WTC11 (cell line): ENCODE data around the gene TSC22D3.

ENCODE experiments used
- ESRRA ChIP-seq: sonication (generic); formaldehyde crosslinking; IDR thresholded peaks from 2 replicates; pipeline ENCODE4 v1.8.1; 2022; ENCODE audit warnings: mild to moderate bottlenecking, missing genetic modification reagents, borderline replicate concordance
- NFYB ChIP-seq: sonication (generic); formaldehyde crosslinking; conservative IDR thresholded peaks from 2 replicates; pipeline ENCODE4 v1.8.0; 2022; ENCODE audit warnings: low read depth, missing genetic modification reagents
- SP1 ChIP-seq: sonication (generic); formaldehyde crosslinking; conservative IDR thresholded peaks from 2 replicates; pipeline ENCODE4 v1.8.1; 2022; ENCODE audit warnings: missing genetic modification reagents
- ZBTB21 ChIP-seq: sonication (generic); formaldehyde crosslinking; IDR thresholded peaks from 2 replicates; pipeline ENCODE4 v1.8.1; 2023; ENCODE audit warnings: mild to moderate bottlenecking, missing genetic modification reagents, borderline replicate concordance
- TF ChIP-seq, protein P1 (sequence below): fragments of 200-600 bp; IDR thresholded peaks from 2 replicates; pipeline ENCODE4 v1.8.0; 2022; ENCODE audit warnings: antibody characterized with exemption
- TF ChIP-seq, protein P2 (sequence below): sonication (generic); formaldehyde crosslinking; IDR thresholded peaks from 2 replicates; pipeline ENCODE4 v1.8.0; 2022; ENCODE audit warnings: mild to moderate bottlenecking, missing genetic modification reagents

DNA sequence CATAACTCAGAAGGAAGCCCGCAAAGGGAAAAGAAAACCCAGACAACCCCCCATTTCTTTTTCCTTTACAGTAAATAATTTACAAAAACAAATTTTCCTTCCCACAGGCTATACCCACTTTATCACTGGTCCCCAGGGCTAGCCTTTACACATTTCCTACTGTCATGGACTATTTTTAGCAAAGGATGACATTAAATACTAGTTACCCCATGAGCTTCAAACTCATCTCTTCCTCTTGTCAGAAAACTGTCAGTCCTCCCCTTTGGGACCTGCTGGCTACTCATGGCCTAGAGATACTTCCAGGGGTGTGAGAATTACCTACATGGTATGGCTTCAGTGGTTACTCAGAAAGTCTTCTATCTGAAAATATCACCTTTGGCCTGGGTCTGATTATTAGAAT, 11.9 kb downstream of the TSC22D3 start:
- TF ChIP-seq SP1 (CRISPR knock-in tag) (no peak), NFYB (no peak), ZBTB21 (CRISPR knock-in tag) (no peak), ESRRA (no peak)
- TF ChIP-seq, protein P1, sequence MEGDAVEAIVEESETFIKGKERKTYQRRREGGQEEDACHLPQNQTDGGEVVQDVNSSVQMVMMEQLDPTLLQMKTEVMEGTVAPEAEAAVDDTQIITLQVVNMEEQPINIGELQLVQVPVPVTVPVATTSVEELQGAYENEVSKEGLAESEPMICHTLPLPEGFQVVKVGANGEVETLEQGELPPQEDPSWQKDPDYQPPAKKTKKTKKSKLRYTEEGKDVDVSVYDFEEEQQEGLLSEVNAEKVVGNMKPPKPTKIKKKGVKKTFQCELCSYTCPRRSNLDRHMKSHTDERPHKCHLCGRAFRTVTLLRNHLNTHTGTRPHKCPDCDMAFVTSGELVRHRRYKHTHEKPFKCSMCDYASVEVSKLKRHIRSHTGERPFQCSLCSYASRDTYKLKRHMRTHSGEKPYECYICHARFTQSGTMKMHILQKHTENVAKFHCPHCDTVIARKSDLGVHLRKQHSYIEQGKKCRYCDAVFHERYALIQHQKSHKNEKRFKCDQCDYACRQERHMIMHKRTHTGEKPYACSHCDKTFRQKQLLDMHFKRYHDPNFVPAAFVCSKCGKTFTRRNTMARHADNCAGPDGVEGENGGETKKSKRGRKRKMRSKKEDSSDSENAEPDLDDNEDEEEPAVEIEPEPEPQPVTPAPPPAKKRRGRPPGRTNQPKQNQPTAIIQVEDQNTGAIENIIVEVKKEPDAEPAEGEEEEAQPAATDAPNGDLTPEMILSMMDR = no peak
- TF ChIP-seq, protein P2, sequence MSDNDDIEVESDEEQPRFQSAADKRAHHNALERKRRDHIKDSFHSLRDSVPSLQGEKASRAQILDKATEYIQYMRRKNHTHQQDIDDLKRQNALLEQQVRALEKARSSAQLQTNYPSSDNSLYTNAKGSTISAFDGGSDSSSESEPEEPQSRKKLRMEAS (CRISPR knock-in tag) = no peak
